ENCODE measurements around the gene CCT6B.
A peak's percentile ranks its signal among the peaks of the same experiment; 100 is the strongest.
"Not testable (repeated sequence)": the region's sequence is repeated elsewhere in the genome, so short reads cannot be mapped to it uniquely, and the experiment has no call there.

Gene CCT6B, protein sequence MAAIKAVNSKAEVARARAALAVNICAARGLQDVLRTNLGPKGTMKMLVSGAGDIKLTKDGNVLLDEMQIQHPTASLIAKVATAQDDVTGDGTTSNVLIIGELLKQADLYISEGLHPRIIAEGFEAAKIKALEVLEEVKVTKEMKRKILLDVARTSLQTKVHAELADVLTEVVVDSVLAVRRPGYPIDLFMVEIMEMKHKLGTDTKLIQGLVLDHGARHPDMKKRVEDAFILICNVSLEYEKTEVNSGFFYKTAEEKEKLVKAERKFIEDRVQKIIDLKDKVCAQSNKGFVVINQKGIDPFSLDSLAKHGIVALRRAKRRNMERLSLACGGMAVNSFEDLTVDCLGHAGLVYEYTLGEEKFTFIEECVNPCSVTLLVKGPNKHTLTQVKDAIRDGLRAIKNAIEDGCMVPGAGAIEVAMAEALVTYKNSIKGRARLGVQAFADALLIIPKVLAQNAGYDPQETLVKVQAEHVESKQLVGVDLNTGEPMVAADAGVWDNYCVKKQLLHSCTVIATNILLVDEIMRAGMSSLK

GRCh38 chr17:34961093-34961911, at the start of gene CCT6B, which contains the start of gene ZNF830:
TSS of gene CCT6B (minus strand) at chr17:34961460. CDS start at chr17:34961393, 67 bp downstream.
TSS of gene ZNF830 (plus strand) at chr17:34961540. CDS start at chr17:34961567, 27 bp downstream.
- peak; percentile 90 for DNase-seq

GRCh38 chr17:35010093-35010492, 48.8 kb upstream of the CCT6B start:
- DNase-seq, result no peak

- DNase-seq, result no peak
Measured at GRCh38 chr17:35006961-35007360, 45.7 kb upstream of the CCT6B start.

DNA sequence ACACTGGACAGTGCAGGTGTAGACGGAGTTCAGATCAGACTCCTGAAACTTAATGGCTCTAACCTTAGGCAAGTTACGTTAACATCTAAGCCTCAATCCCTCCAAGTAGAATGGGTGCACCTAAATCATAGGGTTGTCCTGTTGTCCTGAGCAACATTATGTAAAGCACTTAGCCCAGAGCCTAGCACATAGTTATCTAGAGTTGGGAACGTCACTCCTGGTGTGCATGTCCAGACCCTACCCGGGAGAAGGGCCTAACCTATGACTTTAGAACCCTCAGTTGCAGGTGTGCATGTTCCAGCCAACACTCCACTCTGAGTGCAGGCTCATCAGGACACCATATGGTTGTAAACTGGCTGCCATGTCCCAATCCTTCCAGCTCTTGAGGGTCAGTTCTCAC, 45.1 kb upstream of the CCT6B start:
- DNase-seq, result no peak

GRCh38 chr17:35003778-35004177, 42.5 kb upstream of the CCT6B start:
- no peak for DNase-seq

DNA sequence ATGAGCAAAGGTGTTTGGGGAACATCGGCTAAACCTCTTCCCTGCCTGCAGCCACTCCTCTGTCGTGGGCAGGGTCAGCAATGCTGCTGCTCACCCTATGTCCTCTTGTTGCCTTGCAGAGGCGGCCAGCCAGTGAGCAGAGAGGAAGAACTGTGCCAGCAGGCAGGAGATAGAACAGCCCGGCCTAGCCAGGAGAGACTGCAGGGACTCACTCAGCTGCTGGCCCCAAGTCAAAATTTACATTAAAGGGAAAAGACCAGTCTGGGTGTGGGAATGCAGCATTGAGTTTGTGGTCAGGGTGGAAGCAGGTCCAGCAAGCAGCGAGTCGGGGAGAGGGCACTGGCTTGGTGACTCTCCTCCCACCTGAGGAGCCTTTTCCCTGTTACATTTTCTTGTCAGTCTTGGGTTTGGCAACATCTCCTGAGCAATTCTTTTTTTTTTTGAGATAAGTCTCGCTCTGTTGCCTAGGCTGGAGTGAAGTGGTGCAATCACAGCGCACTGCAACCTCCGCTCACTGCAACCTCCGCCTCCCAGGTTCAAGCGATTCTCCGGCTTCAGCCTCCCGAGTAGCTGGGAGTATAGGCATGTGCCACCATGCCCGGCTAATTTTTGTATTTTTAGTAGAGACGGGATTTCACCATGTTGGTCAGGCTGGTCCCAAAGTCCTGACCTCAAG, 41.8 kb upstream of the CCT6B start:
- no peak for DNase-seq

GRCh38 chr17:35001549-35001948, 40.3 kb upstream of the CCT6B start:
- DNase-seq, result no peak

- not testable (repeated sequence) for DNase-seq
Measured at GRCh38 chr17:35000965-35001364, 39.7 kb upstream of the CCT6B start.

DNA sequence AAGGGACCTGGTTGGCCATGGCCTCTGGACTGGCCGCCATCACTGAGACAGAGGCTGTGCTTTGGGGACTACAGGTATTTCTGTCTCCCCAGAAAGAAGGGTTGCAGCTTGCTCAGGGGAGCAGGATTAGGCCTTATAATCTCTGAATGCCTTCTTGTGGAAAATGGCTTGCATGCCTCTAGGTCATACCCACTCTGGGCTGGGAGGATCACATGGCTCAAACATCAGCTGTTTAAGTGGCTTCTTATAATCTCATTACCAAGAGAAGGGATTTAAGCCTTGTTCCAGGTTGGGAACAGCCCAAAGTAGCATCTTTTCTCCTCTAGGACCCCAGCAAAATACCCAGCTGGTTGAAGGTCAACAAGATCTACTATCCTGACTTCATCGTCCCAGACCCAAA, 38.2 kb upstream of the CCT6B start:
- DNase-seq, result no peak

DNA sequence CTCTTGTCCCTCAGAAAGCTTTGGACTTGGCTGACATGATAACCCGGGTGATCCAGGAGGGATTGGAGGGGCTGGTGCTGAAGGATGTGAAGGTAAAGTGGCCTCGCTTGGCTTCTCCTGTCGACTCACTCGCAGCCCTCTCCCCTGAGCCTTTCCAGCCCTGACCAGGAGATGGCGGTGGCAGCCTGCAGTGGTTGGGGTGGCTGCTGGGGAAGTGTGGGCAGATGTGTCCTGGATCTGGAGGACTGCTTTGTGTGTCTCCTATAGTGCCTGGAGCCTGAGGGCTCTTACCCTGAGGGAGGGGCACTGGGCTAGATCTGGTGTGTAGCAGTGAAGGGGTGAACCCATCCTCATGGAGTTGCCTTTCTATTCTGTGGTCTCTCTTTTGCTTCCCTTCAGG, 36.9 kb upstream of the CCT6B start:
- peak; percentile 17 for DNase-seq

DNA sequence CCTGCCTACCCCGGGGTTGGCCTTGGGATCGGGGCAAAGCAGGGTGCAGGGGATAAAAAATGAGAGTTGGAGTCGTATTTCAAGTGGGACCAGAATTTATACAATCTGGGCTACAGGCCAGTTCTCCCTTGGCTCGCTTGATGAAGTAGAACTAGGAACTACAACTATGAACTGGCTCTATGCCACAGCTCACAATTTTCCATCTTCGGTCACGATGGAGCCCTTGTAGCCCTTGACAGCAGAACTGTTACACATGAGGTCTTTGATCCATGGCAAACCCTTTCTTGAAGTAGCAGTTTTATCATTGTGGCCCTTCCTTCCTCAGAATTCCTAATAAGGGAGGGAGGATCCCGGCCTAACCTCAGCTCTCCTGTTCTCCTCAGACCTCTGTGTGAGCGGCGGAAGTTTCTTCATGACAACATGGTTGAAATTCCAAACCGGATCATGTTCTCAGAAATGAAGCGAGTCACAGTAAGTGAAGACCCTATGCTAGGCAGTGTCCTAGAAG, 36.1 kb upstream of the CCT6B start:
- peak; percentile 3 for DNase-seq

DNA sequence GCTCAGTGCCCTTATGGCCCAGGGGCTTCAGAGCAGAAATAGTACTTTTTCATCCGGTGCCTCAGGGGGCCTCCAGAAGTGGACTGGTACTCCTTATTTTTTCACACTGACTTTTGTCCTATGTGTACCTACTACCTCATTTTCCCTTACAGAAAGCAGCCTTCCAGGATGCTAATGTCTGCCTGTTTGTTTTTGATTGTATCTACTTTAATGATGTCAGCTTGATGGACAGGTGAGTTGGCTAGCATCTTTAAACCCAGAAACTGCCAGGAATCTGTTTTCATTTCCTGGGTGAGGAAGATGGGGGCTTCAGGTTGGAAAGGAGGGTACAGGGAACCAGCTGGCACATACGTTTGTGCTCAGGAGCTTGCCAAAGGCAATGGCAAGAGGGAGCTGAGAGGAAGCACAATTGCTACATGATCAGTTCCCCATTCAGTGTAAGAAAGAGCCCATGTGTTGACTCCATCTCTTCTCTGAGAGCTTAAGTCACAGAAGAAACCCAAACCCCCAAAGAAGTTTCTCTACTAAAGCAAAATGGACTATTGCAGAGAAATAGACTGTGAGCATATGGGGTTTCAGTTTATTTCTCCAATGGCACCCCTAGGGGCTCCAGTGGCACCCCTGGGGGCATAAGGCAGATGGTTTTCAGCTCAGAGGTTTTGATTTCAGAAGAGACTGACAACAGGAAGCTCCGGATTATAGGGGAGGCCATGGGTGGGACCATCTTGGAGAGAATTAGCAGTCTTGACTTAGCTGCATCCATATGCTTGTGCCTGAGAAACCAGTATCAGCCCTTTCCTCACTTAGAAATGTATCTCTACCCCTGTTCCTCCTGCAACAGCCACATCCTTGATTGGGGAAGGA, 35.4 kb upstream of the CCT6B start:
- DNase-seq, result no peak

- no peak for DNase-seq
Measured at GRCh38 chr17:34993031-34993430, 31.8 kb upstream of the CCT6B start.

- no peak for DNase-seq
Measured at GRCh38 chr17:34991606-34992005, 30.3 kb upstream of the CCT6B start.

GRCh38 chr17:34990921-34991365, 29.7 kb upstream of the CCT6B start:
- peak; percentile 4 for DNase-seq

GRCh38 chr17:34989473-34989872, 28.2 kb upstream of the CCT6B start:
- no peak for DNase-seq

- DNase-seq, result no peak
Measured at GRCh38 chr17:34988644-34989043, 27.4 kb upstream of the CCT6B start.

GRCh38 chr17:34987232-34987631, 26.0 kb upstream of the CCT6B start:
- no peak for DNase-seq

DNA sequence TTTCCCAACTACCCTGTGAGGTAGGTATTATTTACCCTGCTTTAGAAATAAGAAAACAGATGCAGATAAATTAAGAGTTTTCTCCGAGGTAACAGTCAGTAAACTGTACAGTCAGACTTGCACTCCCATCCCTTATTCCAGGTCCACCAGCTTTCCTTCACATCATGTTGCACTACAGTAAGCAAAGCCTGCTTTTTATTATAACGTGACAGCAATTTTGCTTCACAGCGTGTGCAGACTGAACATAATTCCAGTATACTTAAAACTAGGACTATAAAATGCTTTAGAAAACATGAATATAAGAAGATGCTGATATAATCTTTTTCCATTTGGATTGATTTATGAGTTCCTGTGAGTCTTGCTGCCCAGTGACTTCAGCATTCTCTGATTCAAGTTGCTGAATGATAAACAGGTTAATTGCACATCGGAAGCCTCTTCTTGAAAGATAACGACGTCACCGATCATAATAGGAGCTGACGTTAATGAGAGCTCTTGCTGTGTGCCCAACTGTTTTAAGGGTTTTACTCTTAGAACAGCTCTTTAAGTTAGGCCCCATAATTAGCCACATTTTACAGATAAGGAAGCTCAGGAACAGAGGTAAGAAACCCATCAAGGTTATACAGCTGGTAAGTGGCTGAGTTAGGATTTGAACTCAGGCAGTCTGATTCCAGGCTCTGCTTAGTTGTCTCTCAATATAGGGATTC, 20.4 kb upstream of the CCT6B start:
- DNase-seq, result peak; percentile 16

GRCh38 chr17:34980681-34981537, 19.6 kb upstream of the CCT6B start:
- peak; percentile 71 for DNase-seq

Data from NCI-H1092 treated with DMSO at 0.1 percent for 48 hours (cell line).